ENCODE measurements around the gene ADAMTS17.
"Not testable (repeated sequence)": the region's sequence is repeated elsewhere in the genome, so short reads cannot be mapped to it uniquely, and the experiment has no call there.

The ADAMTS17 gene

DNA sequence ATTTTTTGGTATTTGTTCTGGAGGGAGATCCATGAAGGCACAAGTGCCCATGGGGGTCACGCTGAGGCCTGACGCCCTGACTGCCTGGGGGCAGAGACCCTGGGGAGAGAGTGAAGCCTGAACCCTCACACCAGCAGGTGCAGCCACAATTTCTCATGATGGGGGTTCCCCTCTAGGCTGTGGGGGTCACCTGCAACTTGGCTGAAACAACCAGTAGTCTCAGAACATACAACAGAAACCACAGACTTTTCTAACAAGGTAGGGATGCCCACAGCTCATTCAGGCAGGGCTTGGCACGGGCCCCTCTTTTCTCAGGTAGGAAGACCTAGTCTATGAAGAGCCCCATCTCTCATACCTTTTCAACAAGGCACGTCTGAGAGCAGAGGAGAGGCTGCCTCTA is 245.1 kb downstream of the ADAMTS17 start:
- H3K4me3 Mint-ChIP-seq, result no peak overlapping the region
- no peak for ATAC-seq (replicated peaks; ENCODE audit: extremely low read depth, poor library complexity, severe bottlenecking)

DNA sequence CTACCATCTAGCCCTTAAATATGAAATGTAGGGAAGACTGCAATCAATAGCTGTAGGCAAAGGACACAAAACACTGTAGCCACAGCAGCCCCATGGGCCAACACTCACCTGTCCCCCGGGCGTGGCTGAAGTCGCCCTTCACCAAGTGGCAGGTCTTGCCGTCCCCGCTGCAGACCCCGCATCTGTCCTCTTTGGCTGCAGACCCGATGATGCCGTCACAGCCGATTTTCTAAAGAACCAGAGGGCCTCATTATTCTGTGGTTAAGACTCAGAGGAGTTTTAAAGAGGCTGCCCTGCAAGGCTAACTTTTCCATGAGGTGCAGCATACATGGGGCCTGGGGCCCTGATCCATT is 245.6 kb downstream of the ADAMTS17 start:
- no peaks in the 10 kb centered on the region for H3K9me3 Mint-ChIP-seq
- H3K4me1 Mint-ChIP-seq, result no peaks in the 10 kb centered on the region
- peaks cover 1% of the 10 kb centered on the region for H3K36me3 Mint-ChIP-seq (ENCODE audit: insufficient read depth)
- no peak overlapping the region for H3K4me3 Mint-ChIP-seq
- H3K27me3 Mint-ChIP-seq, result no peaks in the 10 kb centered on the region
- ATAC-seq (replicated peaks; ENCODE audit: extremely low read depth, poor library complexity, severe bottlenecking), result no peak
- H3K27ac Mint-ChIP-seq (ENCODE audit: low read depth), result no peak overlapping the region
- no peak for DNase-seq (ENCODE audit: low spot score in 2 of 2)

More for the DNA sequence above, 245.1 kb downstream of the ADAMTS17 start:
- Mint-ChIP-seq H3K27me3 (no peaks in the 10 kb centered on the region), H3K4me1 (no peaks in the 10 kb centered on the region), H3K9me3 (no peaks in the 10 kb centered on the region), H3K36me3 (ENCODE audit: insufficient read depth) (peaks cover 1% of the 10 kb centered on the region), H3K27ac (ENCODE audit: low read depth) (no peak overlapping the region)
- DNase-seq (ENCODE audit: low spot score in 2 of 2), result peak in 1 of 2 donors; percentile 8

DNA sequence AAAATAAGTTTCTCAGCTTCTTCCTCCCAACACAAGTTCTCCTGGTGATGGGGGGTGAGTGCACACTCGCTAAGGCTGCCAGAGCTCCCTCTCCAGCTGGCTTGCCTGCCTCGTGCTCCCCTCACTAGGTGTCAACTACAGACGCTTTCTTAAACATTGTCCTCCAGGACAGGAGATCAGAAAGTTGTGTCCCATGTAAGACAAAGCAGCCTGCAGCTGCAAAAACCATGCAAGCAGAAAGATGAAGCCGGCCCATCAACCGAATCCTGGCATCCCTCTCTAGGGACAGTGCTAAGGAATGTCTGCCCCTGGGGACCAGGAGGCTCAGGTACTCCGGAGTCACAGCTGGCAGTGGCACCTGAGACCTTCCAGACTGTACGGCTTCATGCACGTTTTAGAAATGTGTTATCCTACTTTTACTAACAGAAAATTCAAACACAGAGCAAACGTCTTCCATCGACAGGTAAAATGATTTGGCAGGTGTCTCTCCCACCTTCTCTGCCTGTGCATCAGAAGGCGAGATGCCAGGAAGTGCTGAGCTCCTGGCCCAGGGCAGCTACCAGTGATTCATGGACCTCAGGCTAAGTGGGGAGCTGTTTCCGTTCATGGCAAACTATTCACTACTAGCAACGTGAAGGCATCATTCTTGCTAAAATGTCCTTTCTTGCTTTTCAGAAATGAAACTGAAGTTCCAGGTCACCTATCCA is 246.1 kb downstream of the ADAMTS17 start:
- ATAC-seq (replicated peaks; ENCODE audit: extremely low read depth, poor library complexity, severe bottlenecking) (no peak), DNase-seq (ENCODE audit: low spot score in 2 of 2) (no peak)
- no peaks in the 10 kb centered on the region for H3K9me3 Mint-ChIP-seq
- peaks cover 1% of the 10 kb centered on the region for H3K36me3 Mint-ChIP-seq (ENCODE audit: insufficient read depth)
- no peak overlapping the region for H3K27ac Mint-ChIP-seq (ENCODE audit: low read depth)
- no peak overlapping the region for H3K4me3 Mint-ChIP-seq
- no peaks in the 10 kb centered on the region for H3K4me1 Mint-ChIP-seq
- H3K27me3 Mint-ChIP-seq, result no peaks in the 10 kb centered on the region

DNA sequence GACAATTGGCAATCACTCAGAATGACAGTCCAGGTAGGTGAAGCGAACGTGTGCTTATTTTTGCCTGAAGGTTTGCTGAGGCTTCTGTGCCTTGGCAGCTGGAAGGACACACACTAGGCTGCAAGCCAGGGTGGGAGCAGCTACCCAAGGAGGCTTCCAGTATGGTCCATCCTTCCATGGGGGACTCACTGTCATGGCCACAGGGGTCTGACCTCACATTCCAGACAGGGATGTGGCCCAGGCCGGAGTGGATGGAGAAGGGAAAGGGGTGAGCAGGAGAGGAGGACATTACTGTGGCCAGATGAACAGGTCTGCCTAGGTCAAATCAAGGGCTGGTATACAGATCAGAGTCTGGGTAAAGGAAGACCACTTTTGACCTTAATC is 247.7 kb downstream of the ADAMTS17 start:
- DNase-seq (ENCODE audit: low spot score in 2 of 2) (no peak), ATAC-seq (replicated peaks; ENCODE audit: extremely low read depth, poor library complexity, severe bottlenecking) (no peak)
- Mint-ChIP-seq H3K27me3 (no peaks in the 10 kb centered on the region), H3K4me1 (no peaks in the 10 kb centered on the region), H3K27ac (ENCODE audit: low read depth) (no peak overlapping the region), H3K36me3 (ENCODE audit: insufficient read depth) (peaks cover 1% of the 10 kb centered on the region), H3K4me3 (no peak overlapping the region), H3K9me3 (no peaks in the 10 kb centered on the region)

DNA sequence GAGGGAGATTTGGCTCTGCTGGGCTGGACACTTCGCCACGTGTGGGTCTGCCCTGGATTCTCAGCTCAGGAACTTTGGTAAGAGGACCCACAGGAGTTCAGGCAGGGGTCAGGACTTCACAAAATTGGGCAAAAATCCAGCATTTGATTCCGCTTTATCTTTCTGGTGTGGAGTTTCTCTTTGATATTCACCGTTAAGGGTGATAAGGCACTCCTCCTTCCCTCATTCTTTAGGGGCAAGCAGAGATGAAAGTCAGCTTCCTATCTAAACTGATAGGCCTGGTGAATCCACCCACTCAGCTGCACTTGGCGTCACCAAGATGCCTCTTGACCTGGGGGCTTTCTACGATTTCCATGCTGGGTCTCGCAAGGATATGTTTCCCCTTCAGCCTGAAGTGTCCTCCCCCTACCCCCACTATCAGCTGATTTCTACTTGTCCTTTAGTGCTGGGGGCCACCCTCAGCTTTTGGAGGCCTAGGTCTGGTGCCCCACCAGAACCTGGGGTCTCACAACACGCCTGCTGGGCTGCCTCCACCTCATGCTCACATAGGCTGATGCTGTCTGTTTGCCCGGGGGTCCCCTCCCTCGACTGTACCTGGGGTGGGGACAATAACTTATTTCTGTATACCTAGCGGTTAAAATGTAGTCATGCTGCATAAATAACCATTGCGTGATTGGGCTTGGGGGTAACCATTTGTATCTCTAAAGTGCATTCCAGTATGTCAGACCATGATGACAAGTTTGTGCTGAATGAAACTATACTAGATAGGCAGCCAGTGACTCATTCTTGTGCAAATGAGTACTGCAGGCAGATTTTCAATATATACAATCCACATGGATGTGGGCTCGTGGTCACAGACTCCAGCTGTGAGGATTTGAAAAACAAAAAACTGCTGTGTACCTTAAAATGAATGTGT is 248.3 kb downstream of the ADAMTS17 start:
- Mint-ChIP-seq H3K27me3 (no peaks in the 10 kb centered on the region), H3K4me3 (no peak overlapping the region), H3K4me1 (no peaks in the 10 kb centered on the region), H3K36me3 (ENCODE audit: insufficient read depth) (peaks cover 1% of the 10 kb centered on the region), H3K9me3 (no peaks in the 10 kb centered on the region), H3K27ac (ENCODE audit: low read depth) (no peak overlapping the region)
- DNase-seq (ENCODE audit: low spot score in 2 of 2) (no peak), ATAC-seq (replicated peaks; ENCODE audit: extremely low read depth, poor library complexity, severe bottlenecking) (no peak)

DNA sequence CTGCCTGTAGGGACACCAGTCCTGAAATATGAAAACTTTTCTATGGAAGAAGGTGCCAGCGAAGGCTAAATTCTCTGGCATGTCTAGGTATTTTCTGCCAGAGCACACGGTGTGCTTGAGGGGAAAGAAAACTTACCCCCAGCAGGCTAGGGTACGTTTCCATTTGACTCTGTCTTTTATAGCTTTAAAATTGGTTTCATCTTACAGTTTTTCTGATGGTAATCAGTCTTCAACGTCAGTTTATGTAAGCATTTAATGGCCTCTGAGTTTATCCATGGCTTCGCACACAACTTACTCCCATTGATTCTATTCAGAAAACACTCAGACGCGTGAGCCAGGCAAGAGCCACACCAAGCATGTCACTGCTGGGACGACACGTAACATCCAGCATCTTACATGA is 249.7 kb downstream of the ADAMTS17 start:
- Mint-ChIP-seq H3K27me3 (no peaks in the 10 kb centered on the region), H3K36me3 (ENCODE audit: insufficient read depth) (peaks cover 1% of the 10 kb centered on the region), H3K4me3 (no peak overlapping the region), H3K4me1 (no peaks in the 10 kb centered on the region), H3K27ac (ENCODE audit: low read depth) (no peak overlapping the region), H3K9me3 (no peaks in the 10 kb centered on the region)
- DNase-seq (ENCODE audit: low spot score in 2 of 2) (no peak), ATAC-seq (replicated peaks; ENCODE audit: extremely low read depth, poor library complexity, severe bottlenecking) (no peak)

DNA sequence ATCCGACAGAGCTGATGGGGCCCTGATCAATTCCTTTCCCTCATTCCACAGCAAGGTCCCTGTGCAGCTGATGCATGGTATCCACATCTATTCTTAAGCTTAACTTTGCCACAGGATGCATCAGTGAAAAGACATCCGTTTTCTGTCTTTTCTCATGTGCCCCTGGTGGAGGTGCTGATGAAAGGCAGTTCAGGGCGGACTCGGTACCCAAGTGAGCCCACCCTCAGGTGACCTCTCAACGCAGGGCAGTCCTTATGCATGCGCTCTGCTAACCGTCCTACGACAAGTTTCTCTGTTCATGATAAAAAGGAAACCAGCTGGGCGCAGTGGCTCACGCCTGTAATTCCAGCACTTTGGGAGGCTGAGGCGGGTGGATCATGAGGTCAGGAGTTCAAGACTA is 251.4 kb downstream of the ADAMTS17 start:
- no peaks in the 10 kb centered on the region for H3K9me3 Mint-ChIP-seq
- DNase-seq (ENCODE audit: low spot score in 2 of 2) (no peak), ATAC-seq (replicated peaks; ENCODE audit: extremely low read depth, poor library complexity, severe bottlenecking) (no peak)
- no peaks in the 10 kb centered on the region for H3K4me1 Mint-ChIP-seq
- H3K27ac Mint-ChIP-seq (ENCODE audit: low read depth), result no peak overlapping the region
- H3K4me3 Mint-ChIP-seq, result no peak overlapping the region
- H3K36me3 Mint-ChIP-seq (ENCODE audit: insufficient read depth), result peaks cover 1% of the 10 kb centered on the region
- no peaks in the 10 kb centered on the region for H3K27me3 Mint-ChIP-seq

DNA sequence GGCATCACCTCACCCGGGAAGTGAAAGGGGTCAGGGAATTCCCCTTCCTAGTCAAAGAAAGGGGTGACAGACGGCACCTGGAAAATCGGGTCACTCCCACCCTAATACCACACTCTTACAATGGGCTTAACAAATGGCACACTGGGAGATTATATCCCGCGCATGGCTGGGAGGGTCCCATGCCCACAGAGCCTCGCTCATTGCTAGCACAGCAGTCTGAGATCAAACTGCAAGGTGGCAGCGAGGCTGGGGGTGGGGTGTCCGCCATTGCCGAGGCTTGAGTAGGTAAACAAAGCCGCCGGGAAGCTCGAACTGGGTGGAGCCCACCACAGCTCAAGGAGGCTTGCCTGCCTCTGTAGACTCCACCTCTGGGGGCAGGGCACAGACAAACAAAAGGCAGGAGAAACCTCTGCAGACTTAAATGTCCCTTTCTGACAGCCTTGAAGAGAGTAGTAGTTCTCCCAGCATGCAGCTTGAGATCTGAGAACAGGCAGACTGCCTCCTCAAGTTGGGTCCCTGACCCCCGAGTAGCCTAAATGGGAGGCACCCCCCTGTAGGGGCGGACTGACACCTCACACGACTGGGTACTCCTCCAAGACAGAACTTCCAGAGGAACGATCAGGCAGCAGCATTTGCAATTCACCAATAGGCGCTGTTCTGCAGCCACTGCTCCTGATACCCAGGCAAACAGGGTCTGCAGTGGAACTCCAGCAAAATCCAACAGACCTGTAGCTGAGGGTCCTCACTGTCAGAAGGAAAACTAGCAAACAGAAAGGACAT is 257.5 kb downstream of the ADAMTS17 start:
- not testable (repeated sequence) for H3K27ac Mint-ChIP-seq (ENCODE audit: low read depth); H3K4me1 Mint-ChIP-seq; DNase-seq (ENCODE audit: low spot score in 2 of 2); H3K9me3 Mint-ChIP-seq; ATAC-seq (replicated peaks; ENCODE audit: extremely low read depth, poor library complexity, severe bottlenecking); H3K27me3 Mint-ChIP-seq; H3K4me3 Mint-ChIP-seq; H3K36me3 Mint-ChIP-seq (ENCODE audit: insufficient read depth)

DNA sequence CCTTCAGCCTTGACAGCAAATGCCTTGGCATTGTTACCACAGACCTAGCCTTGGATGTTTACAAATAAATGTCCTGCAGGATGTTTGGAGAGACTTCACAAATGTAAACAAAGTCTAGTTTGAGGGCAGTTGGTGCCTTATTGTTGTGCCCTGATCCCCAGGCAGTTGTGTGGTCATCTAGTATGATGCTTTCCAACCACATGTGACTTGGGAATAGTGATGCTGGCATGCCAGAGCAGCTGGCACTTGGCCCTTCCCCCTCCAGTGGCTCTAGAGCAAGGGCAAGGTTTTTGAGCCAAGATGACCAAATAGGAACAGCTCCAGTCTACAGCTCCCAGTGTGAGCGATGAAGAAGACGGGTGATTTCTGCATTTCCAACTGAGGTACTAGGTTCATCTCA is 258.2 kb downstream of the ADAMTS17 start:
- Mint-ChIP-seq H3K4me1 (no peaks in the 10 kb centered on the region), H3K36me3 (ENCODE audit: insufficient read depth) (peaks cover 1% of the 10 kb centered on the region), H3K4me3 (no peak overlapping the region), H3K9me3 (no peaks in the 10 kb centered on the region), H3K27ac (ENCODE audit: low read depth) (no peak overlapping the region), H3K27me3 (peaks cover 8% of the 10 kb centered on the region)
- ATAC-seq (replicated peaks; ENCODE audit: extremely low read depth, poor library complexity, severe bottlenecking) (no peak), DNase-seq (ENCODE audit: low spot score in 2 of 2) (no peak)

DNA sequence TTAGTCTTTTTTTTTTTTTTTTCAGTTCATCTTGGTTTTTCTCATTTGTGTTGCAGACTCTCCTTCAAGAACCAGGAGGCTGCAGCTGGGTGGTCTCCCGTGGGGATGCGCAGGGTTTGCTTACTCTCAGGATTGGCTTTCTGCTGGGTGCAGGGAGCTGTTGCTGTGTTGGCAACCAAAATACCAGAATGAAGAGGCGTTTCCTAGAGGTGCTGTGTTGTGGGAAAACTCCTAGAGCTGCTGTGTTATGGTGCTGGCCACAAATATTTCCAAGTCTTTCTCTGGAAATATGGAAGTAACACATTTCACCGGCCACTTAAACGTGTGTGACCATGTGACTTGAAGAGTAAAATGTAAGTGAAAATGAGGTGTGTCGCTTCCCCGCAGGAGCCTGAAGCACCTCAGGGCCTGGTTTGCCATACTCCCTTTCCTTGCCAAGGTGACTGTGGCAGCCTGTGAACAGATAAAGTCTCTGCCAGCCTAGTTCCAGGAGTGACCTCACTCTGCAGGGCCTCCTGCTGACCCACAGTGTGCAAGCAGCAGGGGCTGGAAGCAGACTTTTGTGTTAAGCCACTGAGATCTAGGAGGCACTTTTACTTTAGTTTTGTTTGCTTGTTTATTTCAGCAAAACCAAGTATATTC is 258.9 kb downstream of the ADAMTS17 start:
- no peaks in the 10 kb centered on the region for H3K9me3 Mint-ChIP-seq
- no peak overlapping the region for H3K4me3 Mint-ChIP-seq
- peaks cover 8% of the 10 kb centered on the region for H3K27me3 Mint-ChIP-seq

DNA sequence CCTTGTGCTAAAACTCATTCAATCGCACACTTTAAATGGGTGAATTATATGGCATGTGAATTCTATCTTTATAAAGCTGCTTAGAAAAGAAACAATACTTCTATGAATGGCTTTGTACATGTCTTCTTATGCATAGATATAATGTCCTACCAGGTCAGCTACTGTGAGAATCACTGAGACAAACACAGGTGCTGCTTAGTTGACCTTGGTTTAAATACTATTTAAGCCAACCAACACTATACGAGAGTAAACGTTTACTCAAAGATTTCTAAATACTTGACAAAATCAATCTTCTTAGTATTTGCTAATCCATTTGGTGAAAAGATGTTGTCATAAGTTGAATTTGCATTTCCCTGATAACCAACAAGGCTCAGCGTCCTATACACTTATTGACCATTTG is 260.3 kb downstream of the ADAMTS17 start:
- Mint-ChIP-seq H3K9me3 (no peaks in the 10 kb centered on the region), H3K4me3 (no peak overlapping the region), H3K36me3 (ENCODE audit: insufficient read depth) (peaks cover 1% of the 10 kb centered on the region), H3K27me3 (peaks cover 8% of the 10 kb centered on the region), H3K27ac (ENCODE audit: low read depth) (no peak overlapping the region), H3K4me1 (no peaks in the 10 kb centered on the region)
- DNase-seq (ENCODE audit: low spot score in 2 of 2), result no peak
- ATAC-seq (replicated peaks; ENCODE audit: extremely low read depth, poor library complexity, severe bottlenecking), result no peak

More for the DNA sequence above, 258.9 kb downstream of the ADAMTS17 start:
- no peaks in the 10 kb centered on the region for H3K4me1 Mint-ChIP-seq
- DNase-seq (ENCODE audit: low spot score in 2 of 2), result no peak
- H3K36me3 Mint-ChIP-seq (ENCODE audit: insufficient read depth), result peaks cover 1% of the 10 kb centered on the region
- ATAC-seq (replicated peaks; ENCODE audit: extremely low read depth, poor library complexity, severe bottlenecking), result no peak
- H3K27ac Mint-ChIP-seq (ENCODE audit: low read depth), result no peak overlapping the region

DNA sequence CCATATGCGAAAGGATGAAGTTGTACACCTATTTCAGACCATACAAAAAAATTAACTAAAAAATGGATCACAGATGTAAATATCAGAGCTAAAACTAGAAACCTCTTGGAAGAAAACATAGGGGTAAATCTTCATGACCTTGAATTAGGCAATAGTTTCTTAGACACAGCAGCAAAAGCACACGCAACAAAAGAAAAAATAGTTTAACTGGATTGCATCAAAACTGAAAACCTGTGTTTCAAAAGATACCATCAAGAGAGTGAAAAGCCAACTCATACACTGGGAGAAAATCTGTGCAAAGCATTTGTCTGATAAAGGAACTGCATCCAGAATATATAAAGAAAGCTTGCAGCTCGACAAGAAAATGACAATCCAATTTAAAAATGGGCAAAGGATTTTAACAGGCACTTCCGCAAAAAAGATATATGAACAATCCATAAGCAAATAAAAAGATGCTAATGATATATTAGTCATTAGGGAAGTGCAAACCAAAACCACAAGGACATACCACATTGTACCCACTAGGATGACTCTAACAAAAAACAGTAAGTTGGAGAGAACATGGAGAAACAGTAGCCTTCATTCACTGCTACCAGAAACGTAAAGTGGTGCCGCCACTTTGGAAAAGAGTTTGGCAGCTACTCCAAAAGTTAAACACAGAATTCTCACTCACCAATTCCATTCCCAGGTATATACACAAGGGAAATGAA is 263.1 kb downstream of the ADAMTS17 start:
- no peaks in the 10 kb centered on the region for H3K4me1 Mint-ChIP-seq
- DNase-seq (ENCODE audit: low spot score in 2 of 2) (no peak), ATAC-seq (replicated peaks; ENCODE audit: extremely low read depth, poor library complexity, severe bottlenecking) (no peak)
- H3K4me3 Mint-ChIP-seq, result no peak overlapping the region
- peaks cover 5% of the 10 kb centered on the region for H3K27me3 Mint-ChIP-seq
- peaks cover 1% of the 10 kb centered on the region for H3K36me3 Mint-ChIP-seq (ENCODE audit: insufficient read depth)
- H3K9me3 Mint-ChIP-seq, result no peaks in the 10 kb centered on the region
- H3K27ac Mint-ChIP-seq (ENCODE audit: low read depth), result no peak overlapping the region
